ENCODE measurements around the gene ACTR10. TPM values are rescaled to one million over a fixed set of nuclear protein-coding genes. Genes with fewer than 3 reads are reported as not detected.
"Not testable (repeated sequence)": the region's sequence is repeated elsewhere in the genome, so short reads cannot be mapped to it uniquely, and the experiment has no call there.

ACTR10 gene
- total RNA-seq, 1 experiment from 2014 or later: 42.3 TPM

DNA sequence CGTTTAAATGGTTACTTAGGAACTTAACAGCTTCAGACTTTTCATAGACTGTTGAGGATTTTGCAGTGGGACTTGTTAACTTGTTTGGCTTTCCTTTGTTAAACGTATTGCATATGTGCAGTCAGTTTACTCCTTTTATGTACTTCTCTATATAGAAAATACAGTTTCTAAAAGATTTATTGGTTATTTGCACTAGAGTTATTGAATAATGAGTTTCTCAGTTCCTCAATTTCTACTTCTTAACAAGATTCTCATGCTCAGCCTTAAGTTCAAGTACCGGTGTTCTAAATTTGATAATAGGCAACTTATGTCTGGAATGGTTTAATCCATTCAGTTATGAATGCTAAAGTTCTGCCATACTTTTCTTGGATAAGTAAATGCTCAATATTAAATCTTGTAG, 45.6 kb downstream of the ACTR10 start:
- Mint-ChIP-seq H3K27me3 (ENCODE audit: unreplicated experiment) (no peaks in the 10 kb centered on the region), H3K27ac (ENCODE audit: unreplicated experiment) (peak overlapping the region; percentile 97), H3K4me1 (ENCODE audit: low read depth, unreplicated experiment) (peaks cover 38% of the 10 kb centered on the region), H3K9me3 (ENCODE audit: low read depth, unreplicated experiment) (no peaks in the 10 kb centered on the region), H3K36me3 (ENCODE audit: insufficient read depth, unreplicated experiment) (peaks cover 61% of the 10 kb centered on the region), H3K4me3 (ENCODE audit: low read depth, unreplicated experiment) (peak overlapping the region; percentile 91)
- TF ChIP-seq, protein P1, sequence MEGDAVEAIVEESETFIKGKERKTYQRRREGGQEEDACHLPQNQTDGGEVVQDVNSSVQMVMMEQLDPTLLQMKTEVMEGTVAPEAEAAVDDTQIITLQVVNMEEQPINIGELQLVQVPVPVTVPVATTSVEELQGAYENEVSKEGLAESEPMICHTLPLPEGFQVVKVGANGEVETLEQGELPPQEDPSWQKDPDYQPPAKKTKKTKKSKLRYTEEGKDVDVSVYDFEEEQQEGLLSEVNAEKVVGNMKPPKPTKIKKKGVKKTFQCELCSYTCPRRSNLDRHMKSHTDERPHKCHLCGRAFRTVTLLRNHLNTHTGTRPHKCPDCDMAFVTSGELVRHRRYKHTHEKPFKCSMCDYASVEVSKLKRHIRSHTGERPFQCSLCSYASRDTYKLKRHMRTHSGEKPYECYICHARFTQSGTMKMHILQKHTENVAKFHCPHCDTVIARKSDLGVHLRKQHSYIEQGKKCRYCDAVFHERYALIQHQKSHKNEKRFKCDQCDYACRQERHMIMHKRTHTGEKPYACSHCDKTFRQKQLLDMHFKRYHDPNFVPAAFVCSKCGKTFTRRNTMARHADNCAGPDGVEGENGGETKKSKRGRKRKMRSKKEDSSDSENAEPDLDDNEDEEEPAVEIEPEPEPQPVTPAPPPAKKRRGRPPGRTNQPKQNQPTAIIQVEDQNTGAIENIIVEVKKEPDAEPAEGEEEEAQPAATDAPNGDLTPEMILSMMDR (IDR thresholded peaks at IDR 0.05; ENCODE audit: unreplicated experiment): no peak
- no TSS peak for BruUV-seq (replicated peaks)
- intact Hi-C loops (cut with micrococcal nuclease; ENCODE audit: unreplicated experiment): no loop called here
- DNase-seq: no peak
- CTCF ChIA-PET: interaction anchor here (1.5 kb wide), 1 partner anchor 13 kb away, joined by 4 read pairs; no protein-coding TSS in a partner anchor

DNA sequence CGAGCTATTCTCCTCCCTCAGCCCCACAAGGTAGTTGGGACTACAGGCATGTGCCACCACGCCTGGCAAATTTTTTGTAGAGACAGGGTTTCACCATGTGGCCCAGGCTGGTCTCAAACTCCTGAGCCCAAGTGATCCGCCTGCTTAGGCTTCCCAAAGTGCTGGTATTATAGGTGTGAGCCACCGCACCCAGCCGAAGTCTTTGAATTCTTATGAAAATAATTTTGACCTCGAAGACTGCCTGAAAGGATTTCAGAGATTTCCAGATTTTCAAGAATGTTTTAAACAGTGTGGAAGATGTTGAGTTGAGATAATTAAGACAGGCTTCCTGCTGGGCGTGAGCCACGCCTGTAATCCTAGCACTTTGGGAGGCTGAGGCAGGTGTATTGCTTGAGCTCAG, 49.7 kb downstream of the ACTR10 start:
- peaks cover 67% of the 10 kb centered on the region for H3K36me3 Mint-ChIP-seq (ENCODE audit: insufficient read depth, unreplicated experiment)
- TF ChIP-seq, protein P1 (IDR thresholded peaks at IDR 0.05; ENCODE audit: unreplicated experiment): no peak
- DNase-seq: no peak
- no peak overlapping the region for H3K4me3 Mint-ChIP-seq (ENCODE audit: low read depth, unreplicated experiment)
- CTCF ChIA-PET: interaction anchor here (0.7 to 0.9 kb wide), 2 partner anchors 23 to 545 kb away, joined by 3 to 5 read pairs; no protein-coding TSS in a partner anchor
- H3K27ac Mint-ChIP-seq (ENCODE audit: unreplicated experiment): no peak overlapping the region
- H3K4me1 Mint-ChIP-seq (ENCODE audit: low read depth, unreplicated experiment): peaks cover 27% of the 10 kb centered on the region
- BruUV-seq (replicated peaks): no TSS peak
- no peaks in the 10 kb centered on the region for H3K27me3 Mint-ChIP-seq (ENCODE audit: unreplicated experiment)
- no peaks in the 10 kb centered on the region for H3K9me3 Mint-ChIP-seq (ENCODE audit: low read depth, unreplicated experiment)
- intact Hi-C loops (cut with micrococcal nuclease; ENCODE audit: unreplicated experiment): no loop called here

DNA sequence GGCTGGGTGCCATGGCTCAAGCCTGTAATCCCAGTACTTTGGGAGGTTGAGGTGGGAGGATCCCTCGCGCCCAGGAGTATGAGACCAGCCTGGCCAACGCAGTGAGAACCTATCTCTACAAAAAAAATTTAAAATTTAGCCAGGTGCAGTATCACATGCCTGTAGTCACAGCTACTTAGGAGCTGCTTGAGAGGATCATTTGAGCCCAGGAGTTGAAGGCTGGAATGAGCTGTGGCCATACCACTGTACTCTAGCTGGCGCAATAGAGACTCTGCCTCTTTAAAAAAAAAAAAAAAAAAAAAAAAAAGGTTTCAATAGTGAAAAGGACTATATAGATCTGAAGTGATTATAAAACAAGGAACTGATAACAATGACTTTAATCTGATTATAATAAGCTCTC, 58.2 kb downstream of the ACTR10 start:
- intact Hi-C loops (cut with micrococcal nuclease; ENCODE audit: unreplicated experiment): no loop called here

DNA sequence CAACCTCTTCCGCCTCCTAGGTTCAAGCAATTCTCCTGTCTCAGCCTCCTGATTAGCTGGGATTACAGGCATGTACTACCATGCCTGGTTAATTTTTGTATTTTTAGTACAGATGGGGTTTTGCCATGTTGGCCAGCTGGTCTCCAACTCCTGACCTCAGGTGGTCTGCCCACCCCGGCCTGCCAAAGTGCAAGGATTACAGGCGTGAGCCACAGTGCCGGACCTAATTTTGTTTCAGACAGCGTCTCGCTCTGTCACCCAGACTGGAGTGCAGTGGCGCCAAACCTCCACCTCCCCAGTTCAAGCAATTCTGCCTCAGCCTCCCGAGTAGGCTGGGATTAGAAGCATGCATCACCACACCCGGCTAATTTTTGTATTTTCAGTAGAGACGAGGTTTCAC, 62.1 kb downstream of the ACTR10 start:
- CTCF ChIA-PET; BruUV-seq (replicated peaks); H3K27ac Mint-ChIP-seq (ENCODE audit: unreplicated experiment); H3K4me1 Mint-ChIP-seq (ENCODE audit: low read depth, unreplicated experiment); H3K4me3 Mint-ChIP-seq (ENCODE audit: low read depth, unreplicated experiment); DNase-seq; H3K9me3 Mint-ChIP-seq (ENCODE audit: low read depth, unreplicated experiment); intact Hi-C loops (cut with micrococcal nuclease; ENCODE audit: unreplicated experiment); H3K27me3 Mint-ChIP-seq (ENCODE audit: unreplicated experiment): not testable (repeated sequence)
- H3K36me3 Mint-ChIP-seq (ENCODE audit: insufficient read depth, unreplicated experiment): peaks cover 57% of the 10 kb centered on the region

More for the DNA sequence above, 58.2 kb downstream of the ACTR10 start:
- CTCF ChIA-PET: interaction anchor here (1.0 to 1.2 kb wide), 2 partner anchors 13 to 40 kb away, joined by 3 to 4 read pairs; partner anchors contain the start of genes ARID4A and PSMA3
- TSS peak; percentile 1 for BruUV-seq (replicated peaks)
- peaks cover 41% of the 10 kb centered on the region for H3K36me3 Mint-ChIP-seq (ENCODE audit: insufficient read depth, unreplicated experiment)
- H3K9me3 Mint-ChIP-seq (ENCODE audit: low read depth, unreplicated experiment): no peaks in the 10 kb centered on the region
- TF ChIP-seq, protein P1 (IDR thresholded peaks at IDR 0.05; ENCODE audit: unreplicated experiment): no peak
- H3K27ac Mint-ChIP-seq (ENCODE audit: unreplicated experiment): no peak overlapping the region
- H3K27me3 Mint-ChIP-seq (ENCODE audit: unreplicated experiment): no peaks in the 10 kb centered on the region
- no peak for DNase-seq
- H3K4me3 Mint-ChIP-seq (ENCODE audit: low read depth, unreplicated experiment): no peak overlapping the region
- H3K4me1 Mint-ChIP-seq (ENCODE audit: low read depth, unreplicated experiment): no peaks in the 10 kb centered on the region

DNA sequence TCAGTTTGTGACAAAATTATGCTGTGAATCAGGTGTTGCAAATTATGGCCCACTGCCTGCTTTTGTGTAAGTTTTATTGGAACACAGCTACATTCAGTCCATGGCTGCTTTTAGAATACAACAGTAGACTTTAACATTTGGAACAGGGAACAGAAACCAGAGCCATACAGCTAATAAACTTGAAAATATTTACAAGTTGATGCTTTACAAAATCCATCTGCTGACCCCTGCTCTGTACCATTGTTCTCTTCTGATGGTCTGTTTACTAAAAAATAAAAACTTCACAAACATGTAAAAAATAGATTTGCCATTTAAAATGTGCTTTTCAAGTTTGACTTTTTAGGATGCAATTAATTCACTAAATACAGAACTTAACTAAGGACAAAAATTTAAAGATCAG, 65.5 kb downstream of the ACTR10 start:
- H3K27ac Mint-ChIP-seq (ENCODE audit: unreplicated experiment): no peak overlapping the region
- intact Hi-C loops (cut with micrococcal nuclease; ENCODE audit: unreplicated experiment): no loop called here
- DNase-seq: no peak
- H3K4me3 Mint-ChIP-seq (ENCODE audit: low read depth, unreplicated experiment): no peak overlapping the region
- CTCF ChIA-PET: no interaction called here
- peaks cover 52% of the 10 kb centered on the region for H3K36me3 Mint-ChIP-seq (ENCODE audit: insufficient read depth, unreplicated experiment)
- no peaks in the 10 kb centered on the region for H3K27me3 Mint-ChIP-seq (ENCODE audit: unreplicated experiment)
- no peaks in the 10 kb centered on the region for H3K4me1 Mint-ChIP-seq (ENCODE audit: low read depth, unreplicated experiment)
- no peaks in the 10 kb centered on the region for H3K9me3 Mint-ChIP-seq (ENCODE audit: low read depth, unreplicated experiment)
- TF ChIP-seq, protein P1 (IDR thresholded peaks at IDR 0.05; ENCODE audit: unreplicated experiment): no peak
- BruUV-seq (replicated peaks): no TSS peak
